HUES48 (cell line): ENCODE data around the gene ACOT13.
"Not testable (repeated sequence)": the region's sequence is repeated elsewhere in the genome, so short reads cannot be mapped to it uniquely, and the experiment has no call there.

Source experiments
- H3K27ac ChIP-seq: one replicate; pipeline ENCODE4 v1.7.0; 2013; ENCODE audit warnings: low read depth, low read length, inconsistent platforms
- H3K27me3 ChIP-seq: 2 replicates; pipeline ENCODE4 v1.6.1; 2013; ENCODE audit warnings: mild to moderate bottlenecking, low read length; ENCODE audit not compliant: control insufficient read depth, insufficient read depth
- H3K36me3 ChIP-seq: 2 replicates; pipeline ENCODE4 v1.6.1; 2013; ENCODE audit warnings: low read length; ENCODE audit not compliant: control insufficient read depth, insufficient read depth
- H3K4me1 ChIP-seq: 2 replicates; pipeline ENCODE4 v1.6.1; 2013; ENCODE audit warnings: mild to moderate bottlenecking, low read length; ENCODE audit not compliant: control insufficient read depth, insufficient read depth
- H3K4me3 ChIP-seq: 2 replicates; pipeline ENCODE4 v1.5.1; 2013; ENCODE audit warnings: mild to moderate bottlenecking, low read depth, low read length
- H3K9ac ChIP-seq: 2 replicates; pipeline ENCODE4 v1.6.1; 2013; ENCODE audit warnings: mild to moderate bottlenecking, low read depth, low read length, moderate library complexity
- H3K9me3 ChIP-seq: 2 replicates; pipeline ENCODE4 v1.6.1; 2013; ENCODE audit warnings: low read length; ENCODE audit not compliant: control insufficient read depth, insufficient read depth

Gene ACOT13

DNA sequence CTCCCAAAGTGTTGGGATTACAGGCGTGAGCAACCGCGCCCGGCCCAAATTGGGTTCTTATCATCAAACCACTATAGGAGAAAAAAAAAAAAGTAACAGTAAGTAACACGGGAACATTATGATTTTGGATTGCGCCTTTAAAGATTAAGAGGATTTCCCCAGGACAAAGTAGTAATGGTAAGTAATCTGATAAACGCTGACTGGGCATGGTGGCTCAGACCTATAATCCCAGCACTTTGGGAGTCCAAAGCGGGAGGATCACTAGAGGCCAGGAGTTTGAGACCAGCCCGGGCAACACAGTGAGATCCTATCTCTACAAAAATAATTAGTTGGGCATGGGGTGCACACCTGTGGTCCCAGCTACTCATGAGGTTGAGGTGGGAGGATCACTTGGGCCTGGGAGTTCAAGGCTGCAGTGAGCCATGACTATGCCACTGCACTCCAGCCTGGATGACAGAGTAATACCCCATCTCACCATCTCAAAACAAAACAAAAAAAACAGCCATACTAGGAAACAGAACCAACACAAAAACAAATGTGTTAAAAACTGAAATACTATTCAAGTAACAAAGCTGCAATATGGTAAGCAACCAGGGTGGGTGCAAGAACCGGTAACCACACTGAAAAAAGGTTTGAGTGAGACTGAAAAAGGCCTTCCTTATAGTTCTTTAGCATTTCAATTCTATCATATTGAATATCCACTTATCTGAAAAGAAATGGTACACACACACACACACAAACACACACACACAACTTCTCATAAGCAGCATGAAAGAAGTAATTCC is 43.8 kb downstream of the ACOT13 start:
- Histone ChIP-seq H3K4me3 (no peak overlapping the region), H3K36me3 (peaks cover 100% of the 10 kb centered on the region), H3K4me1 (no peaks in the 10 kb centered on the region), H3K27me3 (no peaks in the 10 kb centered on the region), H3K9me3 (no peaks in the 10 kb centered on the region), H3K27ac (no peak overlapping the region), H3K9ac (no peak overlapping the region)

DNA sequence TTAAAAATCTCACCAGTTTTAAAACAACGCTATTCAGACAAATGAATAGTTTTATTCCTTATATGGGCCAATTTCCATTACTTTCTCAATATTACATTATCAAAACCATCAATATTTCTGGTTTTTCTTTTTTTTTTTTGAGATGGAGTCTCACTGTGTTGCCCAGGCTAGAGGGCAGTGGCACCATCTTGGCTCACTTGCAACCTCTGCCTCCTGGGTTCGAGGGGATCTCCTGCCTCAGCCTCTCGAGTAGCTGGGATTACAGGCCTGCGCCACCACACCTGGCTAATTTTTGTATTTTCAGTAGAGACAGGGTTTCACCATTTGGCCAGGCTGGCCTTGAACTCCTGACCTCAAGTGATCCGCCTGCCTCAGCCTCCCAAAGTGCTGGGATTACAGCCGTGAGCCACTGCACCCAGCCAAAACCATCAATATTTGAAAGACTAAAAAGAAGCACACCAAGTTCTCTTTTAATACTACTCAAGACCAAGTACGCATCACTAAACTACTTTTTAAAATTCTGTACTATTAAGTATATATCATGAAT is 49.8 kb downstream of the ACOT13 start:
- peak overlapping the region; percentile 93; the same call in 1 of the 2 replicates for H3K4me3 ChIP-seq
- H3K4me1 ChIP-seq, H3K9me3 ChIP-seq, H3K9ac ChIP-seq, H3K27me3 ChIP-seq, H3K27ac ChIP-seq: not testable (repeated sequence)
- peaks cover 78% of the 10 kb centered on the region for H3K36me3 ChIP-seq

DNA sequence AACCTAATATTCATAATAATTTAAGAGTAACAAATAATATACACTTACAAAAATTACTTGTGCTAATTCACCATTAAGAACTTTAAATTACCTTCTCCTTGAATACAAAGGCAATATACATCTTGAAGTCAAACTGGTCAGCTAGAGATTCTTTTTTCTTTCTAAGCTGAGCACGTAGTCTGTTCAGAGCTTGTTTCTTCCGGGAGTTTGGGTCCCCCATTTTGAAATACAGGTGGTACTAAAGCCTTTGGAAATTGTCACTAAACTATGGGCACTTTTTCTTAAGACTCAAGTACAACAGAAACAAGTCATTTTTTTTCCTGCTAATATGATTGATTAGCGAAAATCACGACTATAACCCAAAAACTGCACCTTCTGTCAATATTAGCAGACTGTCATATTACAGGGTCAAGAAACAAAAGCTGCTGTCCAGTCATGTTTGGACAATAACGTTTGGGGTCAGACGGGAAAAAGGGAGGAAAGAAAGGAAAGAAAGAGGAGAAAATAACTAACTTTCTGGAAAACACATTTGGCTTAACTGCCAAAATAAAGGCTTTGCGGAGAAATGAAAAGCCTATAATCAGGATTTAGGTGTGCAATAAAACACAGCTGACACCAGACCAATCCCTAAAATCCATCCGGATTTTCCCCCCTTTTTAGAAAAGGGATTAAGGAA is 51.7 kb downstream of the ACOT13 start:
- Histone ChIP-seq H3K36me3 (peaks cover 59% of the 10 kb centered on the region), H3K9ac (peak overlapping the region; percentile 98), H3K4me3 (peak overlapping the region; percentile 93), H3K27me3 (no peaks in the 10 kb centered on the region), H3K4me1 (no peaks in the 10 kb centered on the region; the same call in 1 of the 2 replicates), H3K27ac (no peak overlapping the region), H3K9me3 (no peaks in the 10 kb centered on the region)

DNA sequence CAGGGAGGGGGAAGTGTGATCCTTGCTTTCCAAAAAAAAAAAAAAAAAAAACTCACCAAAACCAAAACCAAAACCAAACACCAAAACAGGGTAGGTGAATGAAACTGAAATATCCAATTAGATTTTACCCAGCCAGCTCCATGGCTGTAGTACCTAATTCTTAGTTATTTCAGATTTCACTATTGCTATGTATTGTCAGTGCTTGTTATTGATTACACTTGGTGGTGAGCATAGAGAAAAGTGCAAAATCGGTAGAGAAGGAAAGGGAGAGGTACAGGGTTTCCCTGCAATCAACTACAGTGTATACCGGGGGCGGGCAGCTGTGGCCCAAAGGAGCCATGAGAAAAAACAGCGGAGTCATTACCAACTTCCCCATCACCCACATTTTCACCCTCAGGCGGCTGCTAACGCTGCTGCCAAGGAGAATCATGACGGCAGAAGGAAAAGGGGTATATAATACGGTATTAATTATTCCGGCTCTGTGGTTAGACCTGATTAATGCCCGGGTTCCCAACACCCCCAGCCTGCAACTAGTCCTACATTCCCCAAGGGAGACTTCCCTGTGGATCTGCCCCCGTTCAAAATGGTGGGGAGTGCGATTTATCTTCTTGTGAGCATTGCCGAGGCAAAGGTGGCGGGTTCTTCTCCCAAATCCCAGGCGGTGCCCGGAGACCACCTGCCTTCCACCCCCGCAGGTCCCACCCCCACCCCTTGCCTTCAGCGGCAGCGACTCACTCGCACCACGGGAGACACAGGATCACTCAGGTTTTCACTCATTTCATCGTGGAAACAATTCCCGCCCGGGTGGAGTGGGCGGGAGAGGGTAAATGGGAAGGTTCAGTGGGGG is 52.5 kb downstream of the ACOT13 start, which contains the start of gene C6orf62:
Gene C6orf62 (minus strand): TSS at position 30 of the 847 bp plus-strand sequence. CDS start 486 bp downstream, outside the sequence.
- Histone ChIP-seq H3K9ac (peak within 1 kb of the TSS; percentile 98), H3K27me3 (no peaks in the 10 kb centered on the region), H3K9me3 (no peaks in the 10 kb centered on the region), H3K27ac (peak within 1 kb of the TSS; percentile 98), H3K36me3 (peaks cover 51% of the 10 kb centered on the region), H3K4me1 (no peaks in the 10 kb centered on the region; the same call in 1 of the 2 replicates), H3K4me3 (peak within 1 kb of the TSS; percentile 93)

DNA sequence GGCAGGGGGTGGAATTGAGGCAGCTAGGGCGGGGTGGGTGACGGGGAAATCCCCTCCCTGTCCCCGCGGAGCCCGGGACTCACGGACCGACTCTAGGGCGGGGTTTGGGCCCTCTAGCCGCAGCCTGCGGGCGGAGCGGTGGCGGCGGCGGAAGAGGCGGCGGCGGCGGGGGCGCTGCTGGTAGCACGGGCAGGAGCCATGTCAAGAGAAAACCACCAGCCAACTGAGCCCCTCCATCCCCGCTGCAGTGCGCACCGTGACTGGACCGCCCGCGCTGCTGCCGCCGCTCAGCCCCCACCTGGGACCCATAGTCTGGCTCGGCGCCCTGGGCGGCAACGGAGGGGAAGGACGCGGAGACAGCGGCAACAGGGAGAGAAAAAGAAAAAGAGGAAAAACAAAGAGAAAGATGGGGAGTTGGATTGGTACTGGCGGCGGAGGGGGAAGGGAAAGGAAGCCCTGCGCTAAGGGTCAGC is 53.3 kb downstream of the ACOT13 start:
- Histone ChIP-seq H3K27ac (peak overlapping the region; percentile 98), H3K36me3 (peaks cover 43% of the 10 kb centered on the region), H3K4me3 (peak overlapping the region; percentile 93), H3K4me1 (no peaks in the 10 kb centered on the region; the same call in 1 of the 2 replicates), H3K9me3 (no peaks in the 10 kb centered on the region), H3K27me3 (no peaks in the 10 kb centered on the region), H3K9ac (peak overlapping the region; percentile 98)

DNA sequence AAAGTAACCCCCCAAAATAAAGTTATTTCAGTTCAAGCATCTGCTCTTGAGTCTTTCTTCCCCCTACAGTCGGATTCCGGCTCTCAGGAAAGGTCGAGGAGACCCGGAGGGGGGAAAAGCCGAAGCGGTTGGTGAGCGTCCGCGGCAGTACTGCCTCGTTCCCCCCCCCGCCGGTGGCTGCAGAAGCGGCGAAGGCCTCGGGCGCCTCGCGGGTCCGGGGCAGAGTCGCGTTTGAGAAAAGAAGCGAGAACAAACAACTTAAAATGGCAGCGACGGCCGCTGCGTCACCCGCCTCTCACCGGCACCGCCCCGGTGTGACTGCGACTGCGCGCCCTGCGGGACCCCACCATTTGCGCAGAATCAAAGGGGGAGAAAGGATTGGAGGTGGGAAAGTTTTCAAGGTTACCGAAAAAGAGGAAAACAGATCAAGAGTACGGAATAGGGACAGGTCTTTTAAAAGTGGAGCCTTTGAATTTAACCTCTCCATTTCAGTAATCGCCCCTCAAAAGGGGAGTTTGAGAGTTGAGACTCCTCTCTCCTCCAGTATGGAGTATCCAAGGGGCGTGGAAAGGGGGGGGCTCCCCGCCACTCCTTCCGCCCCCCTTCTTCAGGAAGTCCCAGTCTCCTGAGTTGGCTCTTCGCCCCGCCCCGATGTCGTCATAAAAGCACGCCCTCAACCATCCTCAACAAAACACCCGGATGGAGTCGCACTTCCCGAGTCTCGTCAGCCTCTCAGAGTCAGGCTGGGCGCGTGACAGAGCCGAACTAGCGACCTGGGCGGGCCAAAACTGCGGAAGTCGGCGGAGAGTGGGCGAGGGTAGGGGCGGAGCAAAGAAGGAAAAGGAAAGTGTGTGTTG is 54.0 kb downstream of the ACOT13 start:
- H3K27me3 ChIP-seq, result no peaks in the 10 kb centered on the region
- no peaks in the 10 kb centered on the region for H3K9me3 ChIP-seq
- H3K4me3 ChIP-seq, result peak overlapping the region; percentile 93
- H3K36me3 ChIP-seq, result peaks cover 36% of the 10 kb centered on the region
- peak overlapping the region; percentile 98 for H3K9ac ChIP-seq
- H3K4me1 ChIP-seq, result peaks cover under 1% of the 10 kb centered on the region; the same call in 1 of the 2 replicates
- peak overlapping the region; percentile 98 for H3K27ac ChIP-seq

DNA sequence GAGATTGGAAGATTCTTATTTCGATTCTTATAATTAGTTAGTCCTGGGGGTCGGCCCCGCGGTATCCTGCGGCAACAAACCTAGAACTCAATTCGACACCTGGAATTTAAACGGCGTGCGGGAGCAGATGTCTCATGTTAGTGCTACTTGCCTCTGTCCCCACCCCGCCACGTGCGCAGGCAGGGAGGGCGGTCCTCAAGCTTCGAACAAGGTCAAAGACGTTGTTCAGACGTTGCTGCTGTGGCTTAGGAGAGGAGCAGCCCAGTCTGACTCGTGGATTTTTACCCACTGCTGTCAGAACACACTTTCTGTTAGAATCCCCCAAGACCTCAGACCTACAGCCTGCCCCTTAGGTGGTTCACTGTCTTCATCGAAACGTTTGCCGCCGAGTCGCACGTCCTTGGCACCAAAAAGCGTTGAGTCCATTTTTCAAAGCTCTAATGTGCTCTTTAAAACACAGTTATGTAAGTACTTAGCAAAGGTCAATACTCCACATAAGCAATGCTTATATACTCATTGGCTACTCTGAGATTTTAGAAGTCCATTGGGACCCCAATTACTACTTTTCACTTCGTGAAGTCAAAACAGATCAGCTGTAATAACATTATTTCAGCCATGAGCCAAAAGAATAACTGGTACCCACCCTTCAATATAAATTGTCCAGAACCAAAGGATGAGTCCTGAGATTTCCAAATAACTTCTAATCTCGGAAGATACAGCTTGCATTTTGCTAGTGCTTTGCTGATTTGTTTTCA is 54.8 kb downstream of the ACOT13 start:
- H3K4me3 ChIP-seq, result peak overlapping the region; percentile 76
- no peaks in the 10 kb centered on the region for H3K9me3 ChIP-seq
- H3K27ac ChIP-seq, result peak overlapping the region; percentile 98
- no peaks in the 10 kb centered on the region for H3K27me3 ChIP-seq
- peaks cover 8% of the 10 kb centered on the region for H3K4me1 ChIP-seq
- peaks cover 28% of the 10 kb centered on the region for H3K36me3 ChIP-seq
- peak overlapping the region; percentile 92 for H3K9ac ChIP-seq

DNA sequence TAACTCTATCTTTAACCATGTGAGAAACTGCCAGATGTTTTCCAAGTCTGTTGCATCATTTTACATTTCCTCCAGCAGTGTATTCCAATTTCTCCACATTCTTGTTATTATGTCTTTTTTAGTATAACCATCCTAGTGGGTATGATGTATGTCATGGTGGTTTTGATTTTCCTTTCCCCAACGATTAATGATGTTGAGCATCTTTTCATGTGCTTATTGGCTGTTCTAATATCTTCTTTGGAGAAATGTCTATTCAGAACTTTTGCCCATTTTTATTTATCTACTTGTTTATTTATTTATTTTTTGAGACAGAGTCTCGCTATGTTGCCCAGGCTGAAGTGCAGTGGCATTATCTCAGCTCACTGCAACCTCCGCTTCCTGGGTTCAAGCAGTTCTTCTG is 56.4 kb downstream of the ACOT13 start:
- H3K9ac ChIP-seq, result no peak overlapping the region
- no peaks in the 10 kb centered on the region for H3K9me3 ChIP-seq
- peaks cover 11% of the 10 kb centered on the region for H3K4me1 ChIP-seq
- no peak overlapping the region for H3K4me3 ChIP-seq
- peaks cover 12% of the 10 kb centered on the region for H3K36me3 ChIP-seq
- H3K27ac ChIP-seq, result no peak overlapping the region
- H3K27me3 ChIP-seq, result no peaks in the 10 kb centered on the region

DNA sequence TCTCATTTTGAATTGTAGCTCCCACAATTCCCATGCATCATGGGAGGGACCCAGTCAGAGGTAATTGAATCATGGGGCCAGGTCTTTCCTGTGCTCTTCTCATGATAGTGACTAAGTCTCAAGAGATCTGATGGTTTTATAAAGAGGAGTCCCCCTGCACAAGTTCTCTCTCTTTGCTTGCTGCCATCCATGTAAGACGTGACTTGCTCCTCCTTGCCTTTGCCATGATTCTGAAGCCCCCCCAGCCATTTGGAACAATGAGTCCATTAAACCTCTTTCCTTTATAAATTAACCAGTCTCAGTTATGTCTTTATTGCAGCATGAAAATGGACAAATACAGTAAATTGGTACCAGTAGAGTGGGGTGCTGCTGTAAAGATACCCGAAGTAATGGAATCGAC is 63.8 kb downstream of the ACOT13 start:
- H3K9ac ChIP-seq, result not testable (repeated sequence)
- peaks cover 19% of the 10 kb centered on the region for H3K9me3 ChIP-seq
- peaks cover 11% of the 10 kb centered on the region for H3K4me1 ChIP-seq

More for the DNA sequence above, 63.8 kb downstream of the ACOT13 start:
- H3K27me3 ChIP-seq, H3K36me3 ChIP-seq, H3K27ac ChIP-seq, H3K4me3 ChIP-seq: not testable (repeated sequence)
